OCI-LY7 (cell line): ENCODE measurements around the gene UMAD1.

ENCODE experiments used
- EZH2phosphoT487 ChIP-seq: fragments of 200-600 bp; sonication (generic); IDR thresholded peaks from 2 replicates; pipeline ENCODE4 v1.6.1; 2018; ENCODE audit warnings: low read depth, borderline replicate concordance, mild to moderate bottlenecking, mixed run types, antibody characterized with exemption, low read length, moderate library complexity, mixed read lengths
- TF ChIP-seq, protein P1 (sequence below): fragments of 200-600 bp; sonication (generic); conservative IDR thresholded peaks from 2 replicates; pipeline ENCODE4 v1.5.1; 2014; ENCODE audit warnings: mild to moderate bottlenecking, antibody characterized with exemption, low read length, moderate library complexity, mixed read lengths

- no peak for TF ChIP-seq EZH2phosphoT487
- TF ChIP-seq, protein P1, sequence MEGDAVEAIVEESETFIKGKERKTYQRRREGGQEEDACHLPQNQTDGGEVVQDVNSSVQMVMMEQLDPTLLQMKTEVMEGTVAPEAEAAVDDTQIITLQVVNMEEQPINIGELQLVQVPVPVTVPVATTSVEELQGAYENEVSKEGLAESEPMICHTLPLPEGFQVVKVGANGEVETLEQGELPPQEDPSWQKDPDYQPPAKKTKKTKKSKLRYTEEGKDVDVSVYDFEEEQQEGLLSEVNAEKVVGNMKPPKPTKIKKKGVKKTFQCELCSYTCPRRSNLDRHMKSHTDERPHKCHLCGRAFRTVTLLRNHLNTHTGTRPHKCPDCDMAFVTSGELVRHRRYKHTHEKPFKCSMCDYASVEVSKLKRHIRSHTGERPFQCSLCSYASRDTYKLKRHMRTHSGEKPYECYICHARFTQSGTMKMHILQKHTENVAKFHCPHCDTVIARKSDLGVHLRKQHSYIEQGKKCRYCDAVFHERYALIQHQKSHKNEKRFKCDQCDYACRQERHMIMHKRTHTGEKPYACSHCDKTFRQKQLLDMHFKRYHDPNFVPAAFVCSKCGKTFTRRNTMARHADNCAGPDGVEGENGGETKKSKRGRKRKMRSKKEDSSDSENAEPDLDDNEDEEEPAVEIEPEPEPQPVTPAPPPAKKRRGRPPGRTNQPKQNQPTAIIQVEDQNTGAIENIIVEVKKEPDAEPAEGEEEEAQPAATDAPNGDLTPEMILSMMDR, result no peak
Measured at GRCh38 chr7:7914547-7914946, 274.0 kb downstream of the UMAD1 start.
